Renal cortex interstitium (tissue), 11 donors: Measurements from ENCODE around the gene MRRF. TPM values are rescaled to one million over a fixed set of nuclear protein-coding genes. Genes with fewer than 3 reads are reported as not detected.
A peak's percentile ranks its signal among the peaks of the same experiment; 100 is the strongest.
"Not testable (repeated sequence)": the region's sequence is repeated elsewhere in the genome, so short reads cannot be mapped to it uniquely, and the experiment has no call there.

ENCODE experiments used
- DNase-seq, 11 donors: peaks; one replicate each; pipeline ENCODE4 v3.0.0-alpha.2; 2013; ENCODE audit warnings: low read depth in 9 of 11, low spot score in 4 of 11; ENCODE audit errors: extremely low read depth in 1 of 11
- polyA plus RNA-seq, 3 donors: library from polyadenylated mRNA; unstranded; fragments of 120-200 nt; gene quantifications; one replicate each; pipeline ENCODE4 v1.2.1, GENCODE V29; 2013; ENCODE audit not compliant: insufficient read length in 3 of 3

MRRF gene
- polyA plus RNA-seq, 3 donors: 38.2 to 51.4 (median 46.7) TPM

- DNase-seq: no peak
Observed at GRCh38 chr9:122339579-122339978, 74.9 kb downstream of the MRRF start.

- no peak for DNase-seq
Observed at GRCh38 chr9:122340161-122340560, 75.5 kb downstream of the MRRF start.

DNA sequence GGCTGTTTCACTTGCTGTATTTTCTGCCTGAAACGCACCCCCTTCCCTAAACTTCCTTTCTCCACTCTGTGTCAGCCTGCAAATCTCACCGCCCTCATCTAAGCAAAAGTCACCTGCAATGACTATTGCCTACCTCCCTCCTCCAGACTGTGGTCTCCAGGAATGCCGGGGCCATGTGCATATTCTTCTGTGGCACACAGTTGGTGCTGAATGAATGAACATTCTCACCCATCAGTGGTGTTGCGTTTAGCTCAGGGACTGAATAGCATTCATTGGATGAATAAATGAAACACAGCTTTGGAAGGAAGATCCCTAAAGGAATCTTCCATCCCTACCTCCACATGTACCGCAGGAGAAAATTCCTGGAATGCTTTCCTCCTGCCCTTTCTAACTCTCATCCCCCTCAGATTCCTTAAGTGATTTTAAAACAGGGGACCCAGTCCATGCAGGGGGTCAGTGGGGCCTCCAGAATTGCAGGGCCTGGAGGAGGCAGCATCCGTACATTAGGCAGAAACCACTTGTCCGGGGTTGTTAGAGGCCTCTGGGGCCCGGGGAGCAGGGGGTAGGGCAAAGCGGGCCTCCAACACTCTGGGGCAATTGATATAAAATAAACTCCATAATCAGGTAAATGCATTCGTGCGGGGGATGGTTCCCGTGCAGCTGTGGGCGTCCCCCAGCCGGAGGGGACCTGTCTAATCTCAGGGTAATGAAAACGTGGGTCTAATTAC lies 77.8 kb downstream of the MRRF start:
- DNase-seq: no peak

DNA sequence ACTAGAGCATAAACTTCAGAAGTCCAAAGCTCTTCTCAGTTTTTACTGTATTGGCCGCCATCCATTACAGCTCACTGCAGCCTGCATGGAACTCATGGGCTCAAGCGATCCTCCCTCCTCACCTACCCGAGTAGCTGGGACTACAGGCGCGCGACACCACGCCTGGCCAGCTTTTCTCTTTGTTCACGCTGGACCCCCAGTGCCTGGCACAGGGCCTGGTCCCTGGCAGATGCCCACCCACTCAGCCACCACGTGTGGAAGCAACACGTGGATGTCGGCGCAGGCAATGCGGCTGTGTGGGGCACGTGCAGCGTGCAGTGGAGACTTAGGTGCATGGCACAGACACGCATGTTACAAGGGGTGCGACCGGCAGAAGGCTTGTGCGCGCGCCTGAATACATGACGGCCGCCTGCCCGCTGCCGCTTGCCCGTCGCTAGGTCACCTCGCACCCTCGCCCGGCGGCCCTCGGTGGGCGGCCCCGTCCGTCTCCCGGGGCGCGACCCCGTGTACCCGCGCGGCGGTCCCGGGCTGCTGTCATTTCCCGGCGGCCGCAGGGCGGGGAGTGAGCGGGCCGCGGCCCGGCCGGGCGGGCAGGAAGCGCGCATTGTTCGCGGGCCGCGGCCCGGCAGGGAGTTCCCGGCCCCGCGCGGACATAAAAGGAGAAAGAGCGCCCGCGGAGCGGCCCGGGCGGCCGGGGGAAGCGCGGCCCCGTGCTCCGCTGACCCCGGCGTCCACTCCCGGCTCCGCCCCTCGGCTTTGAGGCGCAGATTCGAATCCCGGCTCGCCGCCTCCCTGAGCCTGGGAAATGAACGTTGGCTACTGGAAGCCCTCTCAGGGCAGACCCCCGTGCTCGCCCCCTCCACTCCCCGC lies 82.0 kb downstream of the MRRF start:
- peak in 1 of 11 donors; percentile 28 for DNase-seq

DNA sequence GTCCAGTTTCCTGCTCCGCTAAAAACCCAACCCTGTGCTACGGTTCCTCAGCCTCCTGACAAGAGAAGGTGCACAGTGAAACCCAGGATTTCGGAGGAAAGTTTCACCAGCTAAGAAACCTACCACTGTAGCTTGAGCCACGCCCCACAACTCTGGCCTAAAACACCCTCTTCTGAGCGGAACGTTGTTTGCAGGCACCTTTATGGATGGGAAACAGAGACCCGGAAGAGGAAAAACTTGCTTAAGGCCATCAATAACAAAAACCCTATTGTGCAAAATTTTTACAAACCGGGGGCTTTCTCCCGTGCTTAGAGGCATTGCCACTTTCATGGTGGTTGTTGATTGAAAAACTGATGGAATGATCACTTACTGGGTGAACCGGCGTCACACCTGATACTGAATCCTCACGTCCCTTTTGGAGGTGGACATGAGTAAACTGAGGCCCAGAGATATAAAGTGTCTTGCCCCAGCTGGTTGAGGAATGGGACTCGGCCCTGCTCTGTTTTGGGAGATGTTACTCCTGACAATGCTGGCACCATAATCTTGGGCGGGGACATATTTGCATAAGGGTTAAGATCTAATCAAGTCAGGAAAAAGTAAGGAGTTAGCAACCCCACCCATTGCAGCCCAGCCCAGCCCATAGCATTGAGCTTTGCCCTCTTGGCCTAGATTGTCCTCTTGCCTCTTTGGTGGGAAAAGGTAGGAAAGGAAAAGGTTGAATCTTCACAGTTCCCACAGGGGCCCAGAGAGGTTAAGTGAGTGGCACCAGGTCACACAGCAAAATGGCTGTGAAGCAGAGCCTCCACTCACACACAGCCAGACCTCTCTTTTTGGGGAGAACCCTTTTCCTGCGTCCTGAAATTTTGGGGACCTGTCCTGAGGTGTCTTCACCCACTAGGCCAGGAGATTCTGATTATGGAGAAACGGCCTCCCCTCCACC lies 82.9 kb downstream of the MRRF start:
- DNase-seq: no peak

DNA sequence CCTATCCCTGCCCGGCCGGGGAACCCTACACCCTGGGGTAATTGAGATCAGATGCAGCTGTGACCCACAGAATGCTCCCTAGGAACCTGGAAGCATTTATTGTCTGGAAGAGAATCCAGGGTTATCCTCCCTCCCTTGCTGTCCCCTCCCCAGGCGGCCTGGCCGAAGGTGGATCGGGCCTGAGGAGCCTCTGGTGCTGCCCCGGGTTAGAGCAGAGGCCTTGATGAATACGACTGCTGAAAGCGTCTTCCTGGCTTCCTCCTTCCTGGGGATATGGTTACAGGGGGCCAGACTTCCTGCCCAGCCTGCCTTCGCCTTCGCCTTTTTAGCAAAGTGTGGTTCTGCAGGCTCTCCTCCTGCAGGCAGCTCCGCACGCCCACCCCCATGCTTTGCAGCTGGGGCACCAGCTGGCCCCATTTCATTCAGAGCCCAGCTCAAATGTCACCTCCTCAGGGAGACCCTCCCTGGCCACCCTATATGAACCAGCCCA lies 83.7 kb downstream of the MRRF start:
- no peak for DNase-seq

DNA sequence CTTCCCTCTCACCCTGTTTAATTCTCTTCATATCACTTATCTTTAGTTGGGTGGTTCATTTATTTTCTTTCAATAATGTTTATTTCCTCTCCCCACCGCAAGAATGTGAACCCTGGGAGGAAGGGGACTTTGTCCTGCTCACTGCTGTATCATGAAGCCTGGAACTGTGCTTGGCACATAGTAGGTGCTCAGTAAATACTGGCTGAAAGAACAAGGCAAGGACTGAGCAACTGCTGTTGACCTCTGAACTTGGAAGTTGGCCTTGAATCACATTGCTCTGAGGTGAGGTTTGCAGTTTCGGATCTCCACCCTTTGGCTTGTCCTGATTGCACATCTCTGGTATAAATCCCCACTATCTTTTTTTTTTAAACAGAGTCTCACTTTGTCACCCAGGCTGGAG lies 84.1 kb downstream of the MRRF start:
- DNase-seq: no peak

- no peak for DNase-seq
Observed at GRCh38 chr9:122349201-122349600, 84.5 kb downstream of the MRRF start.

DNA sequence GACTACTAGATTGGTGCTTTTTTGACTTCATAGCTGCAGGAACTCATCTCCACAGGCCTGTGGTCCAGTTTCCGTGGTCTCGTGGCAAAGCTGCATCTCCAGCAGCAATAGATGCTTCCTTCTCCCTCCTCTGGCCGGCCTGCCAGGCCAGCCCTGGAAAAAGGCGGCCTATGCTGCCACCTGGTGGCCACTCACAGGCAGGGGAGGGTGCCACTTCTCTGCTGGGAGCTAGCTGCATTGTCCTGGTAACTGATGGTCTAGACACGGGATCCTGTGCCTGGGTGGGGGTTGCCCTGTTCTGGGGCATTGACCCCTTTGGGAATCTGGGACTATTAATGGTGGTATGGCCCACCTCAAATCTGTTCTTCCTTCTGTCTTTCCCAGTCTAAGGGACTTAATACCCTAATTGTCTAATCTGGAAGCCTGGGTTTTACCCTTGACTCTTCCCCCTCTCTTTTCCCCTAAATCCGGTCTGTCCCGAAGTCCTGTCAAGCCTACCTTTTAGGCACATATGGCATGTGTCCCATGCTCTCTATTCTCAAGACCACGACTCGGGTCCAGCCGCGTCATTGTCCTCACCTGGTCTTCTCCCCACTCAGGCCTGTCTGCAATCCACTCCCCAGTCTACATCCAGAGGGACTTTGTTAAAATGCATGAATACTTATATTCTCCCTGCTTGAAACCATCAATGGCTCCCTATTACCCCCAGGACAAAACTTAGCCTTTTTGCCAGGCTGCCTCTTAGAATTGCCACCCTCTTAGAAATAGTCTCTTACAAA lies 86.1 kb downstream of the MRRF start:
- peak in 3 of 11 donors; percentile 50 to 65 (median 59) for DNase-seq

GRCh38 chr9:122354536-122355199 lies 90.0 kb downstream of the MRRF start:
- DNase-seq: no peak

GRCh38 chr9:122355336-122355875 lies 90.7 kb downstream of the MRRF start:
- DNase-seq: no peak

- DNase-seq: no peak
Observed at GRCh38 chr9:122356627-122357026, 91.9 kb downstream of the MRRF start.

- DNase-seq: no peak
Observed at GRCh38 chr9:122360891-122361290, 96.2 kb downstream of the MRRF start.

- DNase-seq: not testable (repeated sequence)
Observed at GRCh38 chr9:122363131-122363530, 98.4 kb downstream of the MRRF start.

DNA sequence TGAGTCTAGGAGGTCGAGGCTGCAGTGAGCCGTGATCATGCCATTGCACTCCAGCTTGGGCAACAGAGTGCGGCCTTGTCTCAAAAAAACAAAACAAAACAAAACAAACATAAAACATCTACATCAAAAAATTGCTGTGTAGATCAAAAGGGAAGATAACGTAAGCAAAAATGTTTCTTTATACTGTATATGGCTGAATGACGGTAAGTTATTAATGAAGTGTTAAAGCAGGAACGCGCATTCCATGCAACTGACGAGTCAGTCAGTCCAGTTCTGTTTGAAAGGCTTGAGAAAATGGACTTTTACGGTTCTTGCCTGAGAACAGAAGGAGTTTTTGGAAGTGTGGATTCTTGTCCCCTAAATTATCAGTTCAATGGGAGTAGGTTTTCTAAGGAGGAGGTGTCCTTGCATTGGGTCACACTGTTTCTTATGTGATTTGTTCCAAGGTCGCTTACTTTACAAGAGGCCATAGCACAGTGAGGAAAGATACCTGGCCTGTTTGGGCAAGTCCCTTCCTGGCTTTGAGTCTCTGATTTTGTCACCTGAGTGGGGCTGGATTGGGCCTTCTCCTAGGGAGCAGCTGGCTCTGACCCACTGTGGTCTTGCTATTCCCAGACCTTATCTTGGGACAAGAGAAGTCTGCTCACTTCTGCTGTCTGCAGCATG lies 99.6 kb downstream of the MRRF start:
- DNase-seq: no peak

- DNase-seq: no peak
Observed at GRCh38 chr9:122364783-122365150, 100.1 kb downstream of the MRRF start.

DNA sequence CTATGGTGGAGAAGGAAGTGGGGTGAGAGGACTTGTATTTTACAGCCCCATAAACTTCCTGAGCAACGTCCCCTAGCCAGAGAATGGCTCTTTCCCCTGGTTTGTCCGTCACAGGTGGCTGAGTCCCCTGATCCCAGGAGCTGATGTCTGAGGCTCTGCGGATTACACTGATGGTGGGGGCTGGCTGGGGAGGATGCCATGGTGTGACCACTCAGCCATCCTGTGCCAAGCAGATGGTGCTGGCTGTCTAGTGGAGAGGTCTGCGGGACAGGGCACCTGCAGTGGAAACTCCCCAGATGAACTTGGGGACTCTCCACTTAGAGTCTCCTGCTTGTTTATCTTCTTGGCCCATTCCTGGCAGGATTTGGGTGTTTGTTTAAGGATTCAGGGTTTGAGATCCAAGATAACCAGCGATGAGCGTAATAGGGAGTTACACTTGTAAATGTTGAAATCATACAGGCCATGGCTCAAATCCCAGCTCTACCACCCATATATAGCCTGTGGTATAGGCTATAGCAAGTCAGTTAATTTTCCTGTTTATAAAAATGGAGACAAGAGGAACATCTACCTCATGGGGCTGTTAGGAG lies 101.5 kb downstream of the MRRF start:
- DNase-seq: no peak
